GM21360 (cell line): ENCODE measurements around the gene SLC17A7.

Experiments used
- ATAC-seq: cut with Tn5 transposase; IDR thresholded peaks from one replicate; pipeline ENCODE4 v1.9.1; 2021; ENCODE audit warnings: mild to moderate bottlenecking, moderate library complexity; ENCODE audit not compliant: unreplicated experiment

SLC17A7 gene

GRCh38 chr19:49411681-49412326 is 29.5 kb downstream of the SLC17A7 start:
- no peak for ATAC-seq

- ATAC-seq = no peak
Measured at GRCh38 chr19:49409441-49410029, 31.8 kb downstream of the SLC17A7 start.

GRCh38 chr19:49408816-49409440 is 32.4 kb downstream of the SLC17A7 start:
- ATAC-seq = no peak

GRCh38 chr19:49407482-49408015 is 33.8 kb downstream of the SLC17A7 start:
- ATAC-seq = no peak

GRCh38 chr19:49407079-49407478 is 34.2 kb downstream of the SLC17A7 start:
- ATAC-seq = no peak

- no peak for ATAC-seq
Measured at GRCh38 chr19:49403404-49404187, 37.7 kb downstream of the SLC17A7 start.

GRCh38 chr19:49400029-49400428 is 41.3 kb downstream of the SLC17A7 start:
- no peak for ATAC-seq

- ATAC-seq = no peak
Measured at GRCh38 chr19:49398931-49399330, 42.4 kb downstream of the SLC17A7 start.

GRCh38 chr19:49398001-49398615 is 43.2 kb downstream of the SLC17A7 start:
- ATAC-seq = no peak

- no peak for ATAC-seq
Measured at GRCh38 chr19:49396738-49397505, 44.4 kb downstream of the SLC17A7 start.

GRCh38 chr19:49395581-49396407 is 45.5 kb downstream of the SLC17A7 start:
- ATAC-seq = no peak

- no peak for ATAC-seq
Measured at GRCh38 chr19:49393881-49394280, 47.4 kb downstream of the SLC17A7 start.

GRCh38 chr19:49391581-49392399 is 49.5 kb downstream of the SLC17A7 start:
- ATAC-seq = peak; percentile 57

GRCh38 chr19:49390929-49391359 is 50.4 kb downstream of the SLC17A7 start:
- ATAC-seq = no peak

- ATAC-seq = no peak
Measured at GRCh38 chr19:49390131-49390928, 51.0 kb downstream of the SLC17A7 start.

GRCh38 chr19:49389406-49389805 is 51.9 kb downstream of the SLC17A7 start:
- ATAC-seq = no peak

GRCh38 chr19:49387936-49388372 is 53.4 kb downstream of the SLC17A7 start, which contains the start of gene KASH5:
Gene KASH5, plus strand, starts transcription at chr19:49388249. Its CDS starts 2,635 bp downstream, at chr19:49390884.
- no peak for ATAC-seq
